GM19468 (cell line): ENCODE data around the gene LRRK1.

Experiments
- ATAC-seq: cut with Tn5 transposase; IDR thresholded peaks from one replicate; pipeline ENCODE4 v1.9.1; 2021; ENCODE audit warnings: mild to moderate bottlenecking, moderate library complexity, moderate number of reproducible peaks; ENCODE audit not compliant: unreplicated experiment; ENCODE audit errors: extremely low read depth

Gene LRRK1

DNA sequence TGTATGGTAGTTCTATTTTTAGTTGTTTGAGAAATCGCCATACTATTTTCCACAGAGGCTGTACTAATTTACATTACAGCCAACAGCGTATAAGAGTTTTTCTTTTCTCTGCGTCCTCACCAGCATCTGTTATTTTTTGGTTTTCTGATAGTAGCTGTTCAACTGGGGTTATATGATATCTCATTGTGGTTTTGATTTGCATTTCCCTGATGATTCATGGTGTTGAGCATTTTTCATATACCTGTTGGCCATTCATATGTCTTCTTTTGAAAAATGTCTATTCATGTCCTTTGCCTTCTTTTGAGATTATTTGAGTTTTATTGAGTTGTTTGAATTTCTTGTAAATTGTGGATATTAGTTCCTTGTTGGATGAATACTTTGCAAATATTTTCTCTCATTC is 114.6 kb downstream of the LRRK1 start:
- no peak for ATAC-seq

GRCh38 chr15:101035611-101036010 is 116.5 kb downstream of the LRRK1 start:
- peak; percentile 29 for ATAC-seq

DNA sequence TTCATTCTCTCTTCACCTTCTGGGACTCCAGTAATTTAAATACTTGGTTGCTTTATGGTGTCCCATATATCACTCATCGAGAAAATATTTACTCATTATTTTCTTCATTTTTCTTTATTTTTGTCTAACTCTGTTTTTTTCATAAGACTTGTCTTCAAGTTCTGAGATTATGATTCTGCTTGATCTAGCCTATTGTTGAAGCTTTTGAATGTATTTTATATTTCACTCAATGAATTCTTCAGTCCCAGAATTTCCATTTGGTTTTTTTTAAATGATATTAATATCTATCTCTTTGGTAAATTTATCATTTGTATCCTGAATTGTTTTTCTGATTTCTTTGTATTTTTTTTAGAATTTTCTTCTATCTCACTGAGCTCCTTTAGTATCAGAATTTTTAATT is 117.0 kb downstream of the LRRK1 start:
- no peak for ATAC-seq

DNA sequence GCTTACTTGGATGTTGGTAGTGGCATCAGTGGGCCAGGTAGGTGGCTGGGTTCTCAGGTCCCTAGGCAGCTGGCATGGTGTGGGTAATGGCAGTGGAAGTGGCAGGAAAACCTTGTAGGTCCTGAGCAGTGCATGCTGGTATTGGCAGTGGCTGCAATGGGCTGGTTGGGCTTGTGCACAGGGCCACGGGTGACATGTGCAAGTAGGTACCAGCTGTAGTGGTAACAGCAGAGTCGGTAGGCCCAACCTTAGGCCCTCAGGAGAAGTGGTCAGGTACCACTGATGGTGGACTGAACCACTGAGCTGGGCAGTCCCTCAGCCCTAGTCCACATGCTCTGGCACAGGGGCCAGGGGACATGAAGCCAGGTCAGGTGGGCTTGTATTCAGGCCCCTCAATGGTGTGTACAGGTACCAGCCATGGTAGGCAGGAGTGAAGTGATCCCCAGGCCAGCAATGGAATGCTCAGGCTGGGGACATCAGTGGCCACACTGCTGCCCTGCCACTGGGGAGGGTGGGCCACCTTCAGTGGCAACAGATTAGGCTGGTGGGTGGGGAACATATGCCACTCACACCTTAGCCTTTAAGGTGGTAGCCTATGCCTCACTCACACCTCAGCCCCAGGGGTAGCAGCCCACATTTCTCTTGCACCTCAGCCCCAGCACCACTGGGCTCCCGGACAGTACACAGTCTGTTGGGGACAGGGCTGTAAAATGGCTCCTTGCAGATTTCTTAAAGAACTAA is 118.1 kb downstream of the LRRK1 start:
- ATAC-seq, result no peak

DNA sequence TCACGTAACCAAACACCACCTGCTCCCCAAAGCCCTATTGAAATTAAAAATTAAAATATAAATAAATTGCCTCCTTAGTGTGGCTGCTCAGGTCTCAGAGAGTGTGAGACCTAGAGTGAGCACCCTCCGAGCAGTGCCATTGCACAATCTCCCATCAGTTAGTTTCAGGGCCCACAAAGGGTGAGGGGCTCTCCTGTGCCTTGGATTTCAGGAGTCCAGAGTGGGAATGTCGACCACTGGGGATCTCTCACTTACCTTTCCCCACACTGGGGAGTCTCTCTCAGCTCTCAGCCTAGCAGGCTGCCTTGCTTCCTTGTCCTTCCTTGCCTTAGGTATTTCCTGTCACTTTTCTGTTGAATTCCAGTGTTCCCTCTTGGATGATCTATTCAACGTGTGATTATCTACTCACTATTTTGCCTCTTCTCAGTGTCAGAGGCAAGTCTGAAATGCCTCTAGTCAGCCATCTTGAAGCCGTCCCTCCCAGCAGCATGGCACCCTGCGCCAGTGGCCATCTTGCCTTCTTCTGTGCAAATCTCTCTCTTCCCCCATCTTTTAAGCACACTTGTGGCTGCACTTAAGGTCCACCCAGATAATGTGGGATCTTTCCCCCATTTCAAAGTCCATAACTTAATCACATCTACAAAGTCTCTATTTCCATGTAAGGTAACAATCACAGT is 119.3 kb downstream of the LRRK1 start:
- ATAC-seq, result no peak

DNA sequence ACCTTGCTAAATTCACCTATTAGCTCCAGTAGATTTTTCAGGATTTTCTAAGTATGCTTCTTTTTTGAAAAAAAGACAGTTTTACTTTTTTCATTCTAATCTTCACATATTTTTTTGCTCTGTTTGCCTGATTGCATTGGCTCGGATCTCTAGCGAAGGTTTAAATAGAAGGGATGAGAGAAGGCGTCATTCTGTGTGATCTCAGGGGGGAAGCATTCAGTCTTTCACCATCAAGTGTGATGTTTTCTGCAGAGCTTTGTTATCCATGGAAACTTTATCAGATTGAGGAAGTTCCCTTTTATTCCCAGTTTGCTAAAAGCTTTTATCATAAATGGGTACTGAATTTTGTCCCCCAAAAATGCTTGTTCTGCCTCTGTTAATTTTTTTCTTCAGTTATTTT is 120.3 kb downstream of the LRRK1 start:
- ATAC-seq, result no peak

DNA sequence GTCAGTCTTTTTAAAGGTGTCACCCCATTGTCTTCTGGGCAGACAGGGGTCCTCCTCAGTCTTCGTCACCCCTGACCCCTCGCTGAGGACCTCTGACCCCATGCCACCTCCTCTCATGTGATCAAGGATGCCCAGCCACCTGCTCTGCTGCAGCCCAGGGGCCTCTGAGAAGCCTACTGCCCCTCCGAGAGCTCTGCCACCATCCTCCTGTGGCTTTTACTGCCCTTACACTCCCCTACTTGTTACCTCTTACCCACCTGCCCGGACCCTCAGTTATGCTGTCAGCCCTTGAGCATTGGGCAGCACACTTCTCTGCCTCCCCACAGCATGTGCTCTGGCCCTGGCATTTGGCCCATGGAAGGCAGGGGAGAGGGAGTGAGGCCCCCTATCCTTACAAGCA is 123.2 kb downstream of the LRRK1 start:
- no peak for ATAC-seq

DNA sequence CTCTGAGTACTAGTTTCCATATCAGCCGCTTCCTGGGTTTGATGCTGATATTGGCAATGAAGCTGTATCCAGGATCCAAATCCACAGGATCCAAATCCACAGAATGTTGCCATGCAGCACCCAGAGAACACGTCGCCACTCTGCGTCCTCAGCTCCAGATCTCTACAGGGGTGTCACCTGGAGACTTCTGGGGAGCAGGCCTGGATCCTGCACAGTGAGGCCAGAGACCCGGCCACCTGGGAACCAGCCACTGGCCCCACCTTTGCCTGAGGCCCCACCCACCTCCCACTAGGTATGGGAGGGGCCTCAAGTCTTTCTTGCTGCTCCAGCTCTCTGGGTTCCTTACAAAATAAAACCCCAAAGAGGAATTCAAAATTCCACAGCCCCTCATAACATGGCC is 123.9 kb downstream of the LRRK1 start:
- no peak for ATAC-seq

- ATAC-seq, result no peak
Measured at GRCh38 chr15:101043911-101044624, 124.9 kb downstream of the LRRK1 start.

GRCh38 chr15:101044625-101045235 is 125.6 kb downstream of the LRRK1 start:
- no peak for ATAC-seq

DNA sequence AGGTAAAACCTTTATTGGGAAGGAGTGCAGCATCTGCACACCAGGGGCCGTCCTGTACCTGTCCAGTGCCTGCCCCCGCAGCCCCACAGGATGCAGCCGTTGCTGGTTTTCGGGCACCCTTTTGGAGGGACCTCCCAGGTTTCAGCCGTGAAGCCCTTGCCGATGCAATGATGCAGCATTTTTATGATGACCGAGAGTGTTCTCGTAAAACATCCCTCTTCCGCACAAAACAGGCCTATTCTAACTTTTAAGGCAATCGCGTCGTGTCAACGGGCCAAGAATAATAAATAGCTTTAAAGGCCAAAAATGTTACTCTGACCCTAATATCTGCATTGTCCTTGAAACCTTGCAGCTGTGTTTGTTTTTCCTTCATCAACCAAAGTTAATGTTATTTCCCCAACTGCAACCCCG is 126.1 kb downstream of the LRRK1 start:
- no peak for ATAC-seq

DNA sequence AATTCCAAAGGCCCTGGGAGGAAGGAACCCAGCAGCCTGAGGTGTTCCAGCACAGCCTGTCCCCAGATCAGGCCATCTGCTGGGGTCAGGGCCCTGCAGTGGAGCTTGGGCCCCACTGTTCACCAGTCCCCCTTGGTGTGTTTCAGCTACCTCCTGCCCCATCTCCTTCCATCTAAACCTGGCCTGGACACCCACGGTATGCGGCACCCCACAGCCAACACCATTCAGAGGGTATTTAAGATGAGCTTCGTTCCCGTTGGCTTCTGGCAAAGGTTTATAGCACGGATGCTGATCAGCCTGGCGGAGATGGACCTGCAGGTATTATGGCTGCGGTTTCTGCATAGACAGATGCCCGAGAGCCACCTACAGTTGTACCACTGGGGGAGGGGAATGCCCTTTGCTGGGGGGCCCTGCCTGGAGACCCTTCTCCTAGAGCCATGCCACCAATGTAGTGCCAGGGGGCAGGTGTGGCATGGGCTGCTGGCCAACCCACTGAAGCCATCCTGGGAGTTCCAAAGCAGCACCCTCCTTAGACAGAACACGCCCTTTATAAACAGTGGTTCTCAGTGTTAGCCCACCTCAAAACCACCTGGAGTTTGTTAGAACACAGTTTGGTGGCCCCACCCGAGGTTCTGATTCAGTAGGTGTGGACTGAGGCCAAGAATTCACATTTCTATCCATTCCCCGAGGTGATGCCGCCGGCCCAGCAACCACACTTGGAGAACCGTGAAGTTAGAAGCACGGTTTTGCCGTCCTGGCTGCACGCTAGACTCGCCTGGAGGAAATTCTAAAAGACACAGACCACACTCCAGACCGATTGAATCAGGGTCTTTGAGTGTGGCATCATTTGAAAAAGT is 126.9 kb downstream of the LRRK1 start:
- no peak for ATAC-seq

GRCh38 chr15:101046826-101047225 is 127.7 kb downstream of the LRRK1 start:
- ATAC-seq, result no peak

DNA sequence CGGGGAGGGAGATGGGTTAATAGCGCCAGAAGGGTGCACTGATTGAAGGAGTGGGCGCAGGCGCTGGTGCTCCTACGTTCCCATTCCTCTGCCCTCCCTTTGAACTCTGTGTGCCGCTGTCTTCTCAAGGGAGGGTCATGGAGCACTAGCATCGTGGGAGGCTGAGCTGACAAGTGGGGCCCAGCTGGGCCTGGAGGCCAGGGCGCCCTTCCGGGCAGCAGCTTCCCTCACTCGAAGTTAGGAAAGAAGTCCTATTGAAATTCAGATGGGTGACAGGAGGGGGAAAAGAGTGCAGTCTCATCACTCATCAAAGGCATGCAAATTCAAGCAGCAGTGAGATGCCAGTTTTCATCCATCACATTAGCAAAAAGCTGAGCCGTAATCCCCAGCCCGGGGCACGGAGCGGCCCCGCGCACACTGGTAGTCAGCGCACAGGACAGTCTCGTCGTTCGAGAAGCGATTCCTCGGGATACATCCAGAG is 128.2 kb downstream of the LRRK1 start:
- ATAC-seq, result no peak

DNA sequence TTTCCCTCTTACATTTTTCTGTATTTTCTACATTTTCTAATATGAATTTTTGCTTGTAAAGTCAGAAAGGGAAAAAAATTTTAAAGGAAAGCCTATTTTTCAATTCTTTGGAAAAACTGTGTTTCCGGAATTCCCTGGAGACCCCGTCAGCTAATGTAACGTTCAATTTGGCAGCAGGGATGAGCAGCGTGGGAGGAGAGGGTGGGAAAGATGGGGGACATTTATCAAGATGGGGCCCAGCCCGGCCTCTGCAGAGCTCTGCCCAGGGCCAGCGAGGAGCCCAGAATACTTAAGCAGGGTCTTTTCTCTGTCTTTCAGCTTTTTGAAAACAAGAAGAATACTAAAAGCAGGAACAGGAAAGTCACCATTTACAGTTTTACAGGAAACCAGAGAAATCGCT is 129.0 kb downstream of the LRRK1 start:
- no peak for ATAC-seq

- ATAC-seq, result no peak
Measured at GRCh38 chr15:101048581-101049030, 129.4 kb downstream of the LRRK1 start.

DNA sequence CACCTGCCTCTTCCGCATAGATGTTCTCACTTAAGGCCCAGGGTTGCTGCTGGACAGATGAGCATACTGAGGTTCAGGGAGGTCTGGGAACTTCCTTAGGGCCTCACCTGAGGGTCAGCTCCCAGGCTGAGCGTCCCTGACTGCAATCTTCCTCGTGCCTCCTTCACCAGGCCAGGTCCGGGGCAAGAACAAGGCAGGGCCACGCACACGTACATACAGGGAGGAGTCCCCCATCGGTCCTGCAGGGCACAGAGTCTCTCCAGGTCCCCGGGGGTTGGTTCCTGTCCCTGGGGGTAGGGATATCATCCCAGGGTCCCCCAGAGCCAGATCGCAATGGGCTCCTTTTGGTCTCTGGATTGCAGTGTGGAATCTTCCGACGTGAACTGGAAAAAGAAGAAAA is 130.1 kb downstream of the LRRK1 start:
- ATAC-seq, result no peak

GRCh38 chr15:101049856-101050622 is 130.9 kb downstream of the LRRK1 start:
- no peak for ATAC-seq
